Measurements from ENCODE around the gene MCTP2.
A peak's percentile ranks its signal among the peaks of the same experiment; 100 is the strongest.

Gene MCTP2

GRCh38 chr15:94395640-94396039 is 164.3 kb downstream of the MCTP2 start:
- no peak for DNase-seq (ENCODE audit: low spot score)

DNA sequence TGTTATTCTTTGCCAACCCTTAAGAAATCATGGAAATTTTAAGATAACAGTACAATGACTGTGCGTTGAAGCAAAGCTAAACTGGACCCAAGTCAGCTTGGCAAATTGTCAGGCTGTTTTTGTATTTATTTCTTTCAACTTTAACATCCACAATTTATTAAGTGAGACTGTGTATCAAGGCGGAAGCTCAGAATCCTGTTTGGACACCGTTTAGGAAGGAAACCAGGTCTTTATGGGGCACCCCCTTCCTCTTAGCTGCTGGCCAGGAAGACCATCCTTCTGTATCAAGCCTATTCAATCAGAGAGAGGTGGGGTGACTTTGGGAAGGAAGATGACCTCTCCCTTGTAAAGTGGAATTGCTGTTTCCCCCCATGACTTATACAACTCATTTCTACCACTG is 166.0 kb downstream of the MCTP2 start:
- DNase-seq (ENCODE audit: low spot score) = no peak

DNA sequence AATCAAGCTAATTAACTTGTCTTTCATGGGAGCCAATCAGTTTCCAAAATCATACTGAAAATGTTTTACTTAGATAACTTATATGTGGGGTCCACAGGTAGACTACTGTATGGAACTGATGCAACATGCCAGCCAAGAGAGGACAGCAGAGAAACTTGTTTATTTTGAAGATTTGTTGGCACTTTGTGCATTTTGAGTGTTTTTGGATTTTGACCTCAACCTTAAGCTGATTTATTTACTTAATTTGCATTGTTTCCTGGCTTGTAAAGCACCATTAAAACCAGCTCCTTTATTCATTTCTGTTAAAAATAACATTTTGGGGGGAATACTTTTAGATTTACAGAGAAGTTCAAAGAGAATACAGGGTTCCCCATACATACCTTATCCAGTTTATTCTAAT is 166.6 kb downstream of the MCTP2 start:
- no peak for DNase-seq (ENCODE audit: low spot score)

DNA sequence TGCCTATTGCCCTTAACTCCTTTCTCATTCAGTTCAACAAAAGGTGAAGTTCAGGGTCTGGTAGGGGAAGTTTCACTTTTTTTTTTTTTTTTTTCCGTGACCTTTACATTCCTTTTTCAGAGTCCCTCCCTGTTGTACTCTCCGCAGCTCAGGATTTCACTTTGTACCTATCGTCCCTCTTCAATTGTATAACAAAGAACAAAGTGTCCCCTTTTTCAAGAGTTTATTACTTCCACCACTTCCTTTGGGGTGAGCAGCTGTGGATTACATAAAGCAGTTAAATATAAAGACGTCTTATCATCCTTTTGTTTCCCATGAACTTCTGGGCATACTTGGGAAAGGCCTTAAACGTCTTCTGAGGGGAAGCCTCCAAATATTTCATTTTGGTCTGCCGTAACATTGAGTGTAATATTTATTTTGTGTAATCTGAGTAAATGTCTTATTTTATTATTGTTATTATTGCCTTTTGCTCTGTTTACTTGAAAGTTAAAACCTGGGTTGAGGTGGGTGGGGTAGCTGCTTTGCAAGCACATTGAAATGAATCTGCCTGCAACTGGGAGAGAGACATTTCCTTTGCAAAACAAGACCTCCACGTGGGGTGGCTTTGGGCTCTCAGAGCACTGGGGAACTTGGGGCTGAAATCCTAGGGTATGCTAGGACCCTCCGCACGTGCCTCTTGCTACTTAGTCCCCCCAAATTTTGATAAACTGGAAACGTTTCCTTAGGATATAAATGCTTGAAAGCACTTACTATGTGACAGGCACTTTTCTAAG is 169.4 kb downstream of the MCTP2 start:
- no peak for DNase-seq (ENCODE audit: low spot score)

DNA sequence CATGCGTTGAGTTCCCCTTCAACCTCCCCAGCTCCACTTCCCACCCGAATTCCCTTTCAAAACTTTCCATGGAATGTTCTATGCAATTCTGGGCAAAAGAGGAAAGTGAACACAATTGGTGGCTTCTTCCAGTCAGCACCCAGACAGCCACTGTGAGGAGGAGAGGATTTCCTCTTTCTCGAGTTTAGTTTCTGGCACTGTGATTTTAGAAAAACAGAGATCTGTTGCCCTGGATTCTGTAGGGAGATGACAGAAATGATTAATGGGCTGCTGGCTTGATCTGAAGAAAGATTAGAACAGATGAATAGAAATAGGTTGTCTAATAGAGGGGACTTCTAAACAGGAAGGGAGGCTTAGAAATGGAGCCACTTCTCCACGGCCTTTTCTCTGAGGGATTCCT is 172.0 kb downstream of the MCTP2 start:
- peak; percentile 45 for DNase-seq (ENCODE audit: low spot score)

DNA sequence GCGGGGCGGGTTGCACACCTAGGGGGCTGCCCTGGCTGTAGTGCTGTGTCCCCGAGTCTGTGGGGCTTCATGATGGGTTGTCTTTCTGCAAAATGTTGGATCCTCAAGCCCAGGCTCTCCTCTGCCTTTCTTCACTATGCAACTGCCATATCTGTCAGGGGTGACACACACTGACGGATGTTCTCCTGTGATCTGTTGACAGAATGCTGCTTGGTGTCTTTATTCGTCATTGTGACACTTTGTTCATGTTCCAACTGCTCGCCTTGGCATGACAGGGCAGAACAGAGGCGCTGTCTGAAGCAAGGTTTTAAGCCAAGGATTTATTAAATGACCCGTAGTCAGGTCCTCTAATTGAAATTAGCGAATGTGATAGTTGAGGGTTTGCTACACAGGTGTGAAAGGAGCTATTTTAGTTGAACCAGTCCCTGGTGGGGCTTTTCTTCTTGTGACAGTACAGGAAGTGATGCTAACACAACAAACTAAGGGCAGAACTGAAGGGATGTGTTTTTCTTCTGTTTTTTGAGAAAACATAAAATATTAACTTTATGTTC is 173.4 kb downstream of the MCTP2 start:
- no peak for DNase-seq (ENCODE audit: low spot score)

GRCh38 chr15:94411285-94411684 is 179.9 kb downstream of the MCTP2 start:
- DNase-seq (ENCODE audit: low spot score) = no peak

GRCh38 chr15:94411846-94412245 is 180.5 kb downstream of the MCTP2 start:
- DNase-seq (ENCODE audit: low spot score) = no peak

- DNase-seq (ENCODE audit: low spot score) = peak; percentile 60
These were observed 181.8 kb downstream of the MCTP2 start for GRCh38 chr15:94412979-94413746.

- DNase-seq (ENCODE audit: low spot score) = no peak
These were observed 183.6 kb downstream of the MCTP2 start for GRCh38 chr15:94414916-94415315.

GRCh38 chr15:94416267-94416666 is 184.9 kb downstream of the MCTP2 start:
- no peak for DNase-seq (ENCODE audit: low spot score)

GRCh38 chr15:94416820-94417219 is 185.5 kb downstream of the MCTP2 start:
- no peak for DNase-seq (ENCODE audit: low spot score)

GRCh38 chr15:94417501-94418293 is 186.3 kb downstream of the MCTP2 start:
- peak; percentile 29 for DNase-seq (ENCODE audit: low spot score)

DNA sequence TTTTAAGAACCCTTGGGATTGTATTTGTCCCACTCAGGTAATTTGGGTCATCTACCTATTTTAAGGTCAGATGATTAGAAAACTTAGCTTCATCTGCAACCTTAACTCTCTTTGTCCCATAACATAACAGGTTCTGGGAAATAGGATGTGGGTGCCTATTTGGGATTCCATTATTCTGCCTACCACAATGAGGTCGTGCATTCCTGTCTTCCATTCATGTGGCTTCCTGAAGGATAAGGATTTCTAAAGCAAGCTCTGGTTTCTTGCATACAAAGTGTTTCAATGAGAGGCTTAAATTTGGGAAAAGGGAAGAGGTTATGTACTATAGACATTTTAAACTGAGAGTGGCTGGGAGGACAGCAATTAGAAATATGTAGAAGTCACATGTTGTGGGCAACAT is 190.3 kb downstream of the MCTP2 start:
- DNase-seq (ENCODE audit: low spot score) = no peak

- no peak for DNase-seq (ENCODE audit: low spot score)
These were observed 200.9 kb downstream of the MCTP2 start for GRCh38 chr15:94432279-94432678.

DNA sequence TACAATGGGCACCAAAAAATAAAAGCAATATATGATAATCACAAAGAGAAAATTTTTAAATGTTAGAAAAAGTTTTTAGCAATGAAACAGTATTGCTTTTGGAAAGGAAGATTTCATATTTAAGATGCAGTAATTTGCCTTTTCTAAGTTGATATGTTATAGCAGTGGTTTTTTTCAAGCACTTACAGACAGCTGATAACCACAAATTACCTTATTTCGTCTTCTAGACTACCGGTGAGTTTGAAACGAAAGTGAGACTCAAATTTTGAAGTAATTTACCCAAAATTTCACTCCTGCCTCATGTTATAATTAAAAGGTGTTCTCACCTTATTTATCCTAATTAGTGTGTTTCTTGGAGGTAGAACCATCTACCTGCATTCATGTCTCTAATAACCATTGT is 207.8 kb downstream of the MCTP2 start:
- DNase-seq (ENCODE audit: low spot score) = no peak

DNA sequence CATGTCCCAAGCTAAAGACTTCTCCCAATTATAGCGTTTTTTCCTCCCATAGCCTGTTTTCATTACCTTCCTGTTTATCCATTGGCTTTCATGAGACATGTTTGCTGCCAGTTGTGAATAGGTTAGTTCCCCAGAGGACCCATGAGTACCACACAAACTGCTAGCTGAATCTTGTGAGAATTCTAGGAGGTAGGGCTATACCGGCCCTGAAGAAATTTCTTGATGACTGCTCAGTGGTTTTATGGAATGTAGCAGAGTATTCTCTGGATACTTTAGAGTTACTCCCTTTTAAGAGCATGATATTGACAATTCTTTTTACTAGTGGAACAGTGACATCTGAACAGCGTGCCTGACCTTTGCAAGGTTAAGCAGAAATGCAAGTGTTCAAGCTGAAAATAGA is 210.4 kb downstream of the MCTP2 start:
- no peak for DNase-seq (ENCODE audit: low spot score)

GRCh38 chr15:94442480-94442879 is 211.1 kb downstream of the MCTP2 start:
- DNase-seq (ENCODE audit: low spot score) = no peak

DNA sequence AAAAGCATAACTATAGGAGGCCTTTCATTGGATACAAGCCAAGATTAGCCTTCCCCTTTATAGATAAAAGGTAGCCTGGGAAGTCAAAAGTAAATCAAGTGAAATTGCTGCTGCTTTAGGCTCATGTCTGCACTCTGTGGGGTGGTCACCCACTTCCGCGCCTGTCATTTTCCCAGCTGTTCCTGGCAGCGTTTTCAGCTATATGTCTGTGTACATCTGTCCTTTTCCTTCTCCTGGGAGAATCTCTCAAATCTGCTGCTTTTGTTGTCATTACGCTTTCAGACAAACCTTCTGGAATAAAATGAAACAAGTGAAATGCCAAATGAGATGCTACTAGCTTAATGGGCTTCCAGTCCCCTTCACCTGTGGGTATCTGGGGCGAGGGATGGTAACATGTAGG is 211.8 kb downstream of the MCTP2 start:
- no peak for DNase-seq (ENCODE audit: low spot score)

DNA sequence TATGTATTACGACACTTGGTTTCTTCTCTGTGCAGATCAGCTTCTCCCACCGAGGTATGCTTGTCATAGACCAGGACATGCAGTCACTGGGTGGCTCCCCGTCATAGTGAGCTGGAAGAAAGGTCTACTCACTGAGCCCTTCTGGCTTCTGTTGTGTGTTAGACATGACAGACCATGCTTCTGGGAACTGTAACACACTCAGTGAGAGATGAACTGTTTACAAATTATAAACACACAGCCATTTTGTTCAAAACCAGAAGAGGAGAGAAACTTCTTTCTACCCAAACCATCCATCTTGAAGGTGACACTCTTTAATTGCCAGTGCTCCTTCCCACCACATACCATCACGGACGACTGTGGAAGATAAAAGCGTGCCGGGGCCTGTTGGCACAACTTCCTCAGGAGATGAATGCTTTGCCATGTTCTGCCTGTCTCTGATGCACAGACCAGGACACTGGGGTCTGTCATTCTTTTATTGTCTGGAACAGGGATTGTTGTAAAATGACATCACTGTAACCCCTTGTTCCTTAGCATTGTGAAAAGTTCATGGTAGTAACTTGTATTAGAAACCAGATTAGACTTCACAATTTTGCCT is 214.3 kb downstream of the MCTP2 start:
- no peak for DNase-seq (ENCODE audit: low spot score)

- DNase-seq (ENCODE audit: low spot score) = no peak
These were observed 215.1 kb downstream of the MCTP2 start for GRCh38 chr15:94446441-94446840.

DNA sequence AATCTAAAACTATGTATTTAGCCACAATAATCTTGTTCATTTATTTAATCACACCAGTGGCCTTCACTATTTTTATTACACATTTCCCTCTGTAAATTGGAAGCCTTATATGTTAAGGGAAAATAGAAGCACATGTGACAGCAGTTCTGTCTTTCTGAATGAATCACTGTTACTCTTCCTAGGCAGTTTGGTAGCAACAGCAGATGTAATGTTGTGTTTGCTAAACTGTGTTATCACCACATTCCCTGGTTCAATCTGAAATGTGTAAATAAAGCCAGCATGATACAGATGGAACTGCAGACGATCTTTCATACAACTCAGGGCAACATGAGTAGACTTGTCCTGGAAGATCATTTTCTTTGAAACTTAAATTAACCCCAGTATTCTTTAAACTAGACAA is 220.1 kb downstream of the MCTP2 start:
- no peak for DNase-seq (ENCODE audit: low spot score)
